HG03354 (cell line): ENCODE results near the gene SLC22A23.

Experiments
- ATAC-seq: cut with Tn5 transposase; IDR thresholded peaks from one replicate; pipeline ENCODE4 v1.9.1; 2021; ENCODE audit warnings: mild to moderate bottlenecking; ENCODE audit not compliant: unreplicated experiment, poor library complexity, severe bottlenecking

SLC22A23 gene

DNA sequence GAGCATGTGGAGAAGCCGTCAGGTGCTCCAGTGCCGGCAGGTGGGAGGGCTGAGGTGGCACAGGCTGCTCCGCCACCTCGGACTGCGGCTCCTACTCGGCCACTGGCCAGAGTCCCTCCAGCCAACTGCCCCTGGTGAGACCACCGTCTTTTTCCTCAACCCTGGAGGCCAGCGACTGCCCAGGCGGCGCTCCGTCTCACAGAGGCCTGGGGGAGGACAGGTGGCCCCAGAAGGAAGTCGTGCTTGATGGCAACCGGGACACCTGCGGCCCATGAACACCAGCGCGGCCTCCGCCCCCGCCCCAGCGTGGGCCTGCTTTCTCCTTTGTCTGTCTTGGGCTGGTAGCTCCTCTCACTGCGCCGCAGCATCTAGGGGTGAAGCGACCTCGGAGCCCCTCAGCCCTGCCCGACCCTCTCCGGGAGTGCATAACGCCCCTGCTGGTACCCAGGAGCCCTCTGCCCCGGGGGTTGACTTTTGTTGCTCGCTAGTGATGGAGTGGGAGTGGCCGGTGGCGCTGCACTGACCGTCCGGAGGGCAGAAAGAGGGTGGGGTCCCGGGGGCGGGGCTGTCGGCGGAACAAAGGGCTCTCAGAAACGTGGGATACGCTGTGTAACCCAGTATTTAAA is 228.7 kb downstream of the SLC22A23 start:
- ATAC-seq: no peak

DNA sequence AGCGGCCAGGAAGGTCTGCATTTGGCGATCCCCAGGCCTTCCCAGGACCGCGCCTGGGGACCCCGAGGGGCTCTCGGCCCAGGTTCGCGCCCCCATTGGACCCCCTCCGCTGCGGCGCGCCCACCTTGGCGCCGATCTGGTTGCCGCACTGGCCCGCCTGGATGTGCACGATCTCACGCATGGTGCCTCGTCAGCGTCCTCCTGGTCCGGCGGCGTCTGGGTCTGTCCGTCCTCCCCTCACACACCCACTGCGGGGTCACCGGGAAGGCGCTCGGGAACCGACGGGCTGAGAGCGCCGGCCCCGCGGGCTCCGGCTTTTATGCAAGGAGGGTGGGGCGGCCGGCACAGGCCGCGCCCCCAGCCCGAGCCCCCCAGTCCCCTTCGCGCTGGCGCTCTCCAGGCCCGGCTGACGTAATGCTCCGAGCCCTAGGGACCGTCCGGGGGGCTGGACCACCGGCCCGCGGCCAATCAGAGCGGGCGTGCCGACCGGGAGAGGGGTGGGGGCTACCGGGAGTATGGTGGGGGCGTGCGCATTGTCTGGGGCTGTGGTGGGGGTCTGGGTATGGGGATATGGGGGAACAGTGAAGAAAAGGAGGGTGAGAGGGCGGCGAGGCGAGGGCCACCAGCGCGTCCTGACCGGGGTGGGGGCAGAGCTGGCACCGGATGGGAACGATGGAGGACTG is 229.3 kb downstream of the SLC22A23 start, which contains the start of gene TUBB2B:
Gene TUBB2B (minus strand): TSS at position 291 of the 683 bp plus-strand sequence. CDS start 110 bp downstream, at position 181.
- no peak for ATAC-seq

DNA sequence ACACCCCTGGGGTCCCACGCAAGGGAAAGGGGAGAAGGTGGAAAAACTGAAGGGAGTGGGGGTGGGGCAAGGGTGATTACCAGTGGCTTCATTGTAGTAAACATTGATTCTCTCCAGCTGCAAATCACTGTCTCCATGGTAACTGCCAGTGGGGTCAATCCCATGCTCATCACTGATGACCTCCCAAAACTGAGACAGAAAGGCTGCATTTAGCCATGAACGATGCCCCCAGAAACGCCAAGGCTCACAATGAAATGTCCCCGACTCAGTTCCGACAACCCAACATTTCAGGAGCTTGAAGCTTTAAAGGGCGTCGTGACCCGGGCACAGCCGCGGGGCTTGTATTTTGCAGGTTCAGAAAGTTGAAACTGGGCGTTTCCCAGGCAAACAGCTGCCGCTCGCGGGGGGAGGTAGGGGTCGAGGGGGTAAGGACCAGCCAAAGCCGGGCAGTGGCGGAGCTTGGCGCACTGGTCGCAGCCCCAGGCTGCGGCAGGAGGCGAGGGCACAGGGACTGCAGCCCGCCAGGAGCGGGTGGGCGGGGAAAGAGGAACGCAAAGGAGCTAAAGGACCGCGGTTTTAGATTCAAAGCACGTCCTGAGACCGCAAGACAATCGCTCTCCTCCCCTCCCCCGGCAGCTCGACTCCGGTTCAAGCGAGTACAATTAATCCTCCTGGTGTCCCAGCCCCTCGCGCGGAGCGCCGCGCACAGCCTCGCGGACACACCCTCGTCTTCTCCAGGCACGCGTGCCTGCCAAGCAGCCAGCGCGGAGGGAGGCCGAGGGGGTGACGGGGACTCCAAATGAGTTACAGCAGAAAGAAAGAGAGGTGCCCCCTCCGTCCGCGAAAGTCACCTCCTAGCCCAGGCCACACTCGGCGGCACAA is 230.1 kb downstream of the SLC22A23 start:
- ATAC-seq: no peak

DNA sequence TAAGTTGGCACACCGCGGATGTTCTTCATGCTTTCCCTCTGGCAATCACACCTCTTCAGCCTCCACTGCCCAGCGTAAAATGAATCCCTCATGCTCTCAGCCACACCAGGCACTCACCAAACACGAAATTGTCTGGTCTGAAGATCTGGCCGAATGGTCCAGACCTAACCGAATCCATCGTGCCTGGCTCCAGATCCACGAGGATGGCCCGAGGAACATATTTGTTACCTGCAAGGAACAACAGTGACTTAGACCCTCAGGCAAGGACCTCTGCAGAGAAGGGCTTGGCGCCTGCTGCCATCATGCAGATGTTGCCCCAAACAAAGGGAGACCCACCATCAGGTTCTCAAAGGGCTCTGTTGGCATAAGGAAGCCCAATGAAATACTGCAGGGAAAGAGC is 230.8 kb downstream of the SLC22A23 start:
- no peak for ATAC-seq

DNA sequence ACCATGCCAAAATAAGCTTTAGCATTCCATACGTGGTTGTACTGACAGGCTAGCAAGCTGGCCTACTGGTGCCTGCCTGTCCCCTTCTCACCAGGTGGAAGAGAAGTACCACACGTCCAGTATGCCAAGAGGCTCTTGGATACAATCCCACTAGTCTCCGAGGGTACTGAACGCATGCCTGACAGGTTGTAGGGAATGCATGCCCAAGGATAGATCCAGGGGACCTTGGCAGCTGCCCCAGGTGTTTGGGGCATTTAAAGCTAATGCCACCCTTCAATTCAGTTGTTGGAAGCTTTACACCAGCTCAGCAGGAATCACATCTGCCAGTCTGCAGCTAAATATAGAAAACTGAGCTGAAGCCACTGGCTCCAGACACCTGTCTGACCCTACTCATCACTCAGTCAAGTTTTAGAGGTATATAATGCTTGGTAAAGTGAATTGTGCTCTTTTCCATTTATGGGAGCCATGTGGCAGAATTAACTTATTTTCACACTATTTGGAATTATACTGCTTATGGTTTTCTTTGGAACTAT is 234.3 kb downstream of the SLC22A23 start:
- no peak for ATAC-seq

DNA sequence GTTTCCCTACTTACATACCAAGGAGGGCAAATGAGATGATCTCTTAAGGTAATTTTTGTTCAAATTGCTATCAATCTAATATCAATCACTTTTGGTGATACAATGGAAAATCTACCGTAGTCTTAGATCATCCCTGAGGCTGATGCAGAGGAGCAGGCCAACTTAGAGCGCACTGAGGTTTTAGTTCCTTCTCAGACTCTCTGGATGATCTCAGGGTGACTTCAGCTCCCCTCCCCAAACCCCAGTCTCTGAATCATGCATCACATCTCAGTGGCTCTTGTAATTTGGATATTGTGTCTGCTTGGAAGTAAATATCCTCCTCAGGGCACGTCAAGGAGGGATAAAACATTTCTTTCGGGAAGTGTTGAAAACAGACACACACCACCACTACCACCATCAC is 235.3 kb downstream of the SLC22A23 start:
- no peak for ATAC-seq

DNA sequence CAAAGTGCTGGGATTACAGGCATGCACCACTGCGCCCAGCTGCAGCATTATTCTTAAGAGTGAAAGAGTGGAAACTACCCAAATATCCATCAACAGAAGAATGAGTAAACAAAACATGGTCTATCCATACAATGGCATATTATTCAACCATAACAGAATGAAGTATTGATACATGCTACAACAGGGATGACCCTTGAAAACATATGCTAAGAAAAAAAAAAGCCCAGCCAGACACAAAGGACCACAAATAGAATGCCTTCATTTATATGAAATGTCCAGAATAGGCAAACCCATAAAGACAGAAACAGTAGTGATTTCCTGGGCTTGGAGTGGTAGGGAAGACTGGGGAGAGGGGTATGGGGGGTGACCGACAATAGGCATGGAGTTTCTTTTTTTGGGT is 236.5 kb downstream of the SLC22A23 start:
- no peak for ATAC-seq
